GM23338 (cell line): ENCODE results near the gene PRG3. TPM values are rescaled to one million over a fixed set of nuclear protein-coding genes. Genes with fewer than 3 reads are reported as not detected.

Experiments
- ATAC-seq: fragments of 200-7000 bp; cut with Tn5 transposase; 3 replicates; pipeline ENCODE4 v1.9.1; 2020
- DNase-seq: peaks from one replicate; pipeline ENCODE4 v3.0.0-alpha.2; 2015; ENCODE audit warnings: low spot score
- H2AFZ ChIP-seq: fragments of 200-600 bp; sonication (generic); 2 replicates; pipeline ENCODE4 v1.8.0; 2016; ENCODE audit warnings: antibody characterized with exemption, mild to moderate bottlenecking, moderate library complexity
- H3F3A ChIP-seq: fragments of 200-600 bp; sonication (generic); replicated peaks from 2 replicates; pipeline ENCODE4 v1.8.0; 2017; ENCODE audit warnings: antibody characterized with exemption, mixed run types, low read depth
- H3K27ac ChIP-seq: fragments of 200-600 bp; sonication (generic); 2 replicates; pipeline ENCODE4 v1.6.1; 2016; ENCODE audit warnings: low read depth
- H3K27me3 ChIP-seq: fragments of 200-600 bp; sonication (generic); 2 replicates; pipeline ENCODE4 v1.8.0; 2016; ENCODE audit warnings: mild to moderate bottlenecking, mixed run types, moderate library complexity; ENCODE audit not compliant: insufficient read depth
- H3K36me3 ChIP-seq: fragments of 200-600 bp; sonication (generic); 2 replicates; pipeline ENCODE4 v1.8.0; 2016; ENCODE audit warnings: mild to moderate bottlenecking; ENCODE audit not compliant: insufficient read depth
- H3K4me1 ChIP-seq: fragments of 200-600 bp; sonication (generic); 2 replicates; pipeline ENCODE4 v1.8.0; 2016; ENCODE audit warnings: mild to moderate bottlenecking, moderate library complexity; ENCODE audit not compliant: insufficient read depth
- H3K4me2 ChIP-seq: fragments of 200-600 bp; sonication (generic); 2 replicates; pipeline ENCODE4 v1.7.1; 2017; ENCODE audit warnings: mixed run types
- H3K4me3 ChIP-seq: fragments of 200-600 bp; sonication (generic); 2 replicates; pipeline ENCODE4 v1.6.1; 2016; ENCODE audit warnings: mixed run types
- H3K79me2 ChIP-seq: fragments of 200-600 bp; sonication (generic); replicated peaks from 2 replicates; pipeline ENCODE4 v1.8.0; 2017; ENCODE audit warnings: mild to moderate bottlenecking; ENCODE audit not compliant: insufficient read depth
- H3K9me2 ChIP-seq: fragments of 200-600 bp; sonication (generic); 2 replicates; pipeline ENCODE4 v1.8.0; 2017; ENCODE audit not compliant: insufficient read depth
- H4K20me1 ChIP-seq: fragments of 200-600 bp; sonication (generic); replicated peaks from 2 replicates; pipeline ENCODE4 v1.8.0; 2017; ENCODE audit warnings: mild to moderate bottlenecking; ENCODE audit not compliant: insufficient read depth
- H3K27ac Mint-ChIP-seq: 2 replicates; pipeline ENCODE4 v1.8.0; 2020; ENCODE audit warnings: inconsistent platforms, mild to moderate bottlenecking, moderate library complexity, mixed read lengths
- H3K27me3 Mint-ChIP-seq: 3 replicates; pipeline ENCODE4 v1.8.0; 2022; ENCODE audit warnings: low read depth, mild to moderate bottlenecking, moderate library complexity, mixed read lengths, inconsistent platforms; ENCODE audit not compliant: insufficient read depth, poor library complexity
- H3K36me3 Mint-ChIP-seq: 3 replicates; pipeline ENCODE4 v1.8.0; 2021; ENCODE audit warnings: low read depth, mild to moderate bottlenecking, inconsistent platforms, moderate library complexity, mixed read lengths
- H3K4me1 Mint-ChIP-seq: 3 replicates; pipeline ENCODE4 v1.8.0; 2020; ENCODE audit warnings: mild to moderate bottlenecking, inconsistent platforms, mixed read lengths
- H3K4me3 Mint-ChIP-seq: 3 replicates; pipeline ENCODE4 v1.8.0; 2021; ENCODE audit warnings: moderate library complexity, mild to moderate bottlenecking, inconsistent platforms, mixed read lengths
- H3K9me3 Mint-ChIP-seq: 3 replicates; pipeline ENCODE4 v1.8.0; 2020; ENCODE audit warnings: moderate library complexity, mild to moderate bottlenecking, inconsistent platforms, mixed read lengths
- CREB1 ChIP-seq: fragments of 250-450 bp; sonication (Bioruptor Pico); IDR thresholded peaks from 2 replicates; pipeline ENCODE4 v1.5.0; 2020; ENCODE audit warnings: low read depth, mild to moderate bottlenecking, moderate library complexity
- CTCF ChIP-seq, 2 experiments: fragments of 200-600 bp in 1 of 2; sonication (generic) in 1 of 2; conservative IDR thresholded peaks; 2 replicates each; pipeline versions ENCODE4 v1.5.1 to v1.6.1; 2016 to 2017; ENCODE audit warnings: antibody characterized with exemption in 2 of 2, low read depth in 2 of 2, mild to moderate bottlenecking in 2 of 2, moderate library complexity in 1 of 2
- ETS1 ChIP-seq: IDR thresholded peaks from 2 replicates; pipeline ENCODE4 v1.6.1; 2016; ENCODE audit warnings: antibody characterized with exemption
- EZH2 ChIP-seq: fragments of 200-600 bp; sonication (generic); IDR thresholded peaks from one replicate; pipeline ENCODE4 v1.8.0; 2017; ENCODE audit warnings: antibody characterized with exemption, mild to moderate bottlenecking, low read depth; ENCODE audit not compliant: unreplicated experiment
- EZH2phosphoT487 ChIP-seq: fragments of 200-600 bp; sonication (generic); IDR thresholded peaks from one replicate; pipeline ENCODE4 v1.8.1; 2018; ENCODE audit warnings: antibody characterized with exemption; ENCODE audit not compliant: unreplicated experiment
- JUNB ChIP-seq: IDR thresholded peaks from one replicate; pipeline ENCODE4 v1.6.1; 2016; ENCODE audit warnings: antibody characterized with exemption; ENCODE audit not compliant: unreplicated experiment
- NANOG ChIP-seq: IDR thresholded peaks from 2 replicates; pipeline ENCODE4 v1.6.1; 2016; ENCODE audit warnings: antibody characterized with exemption, borderline replicate concordance
- POLR2AphosphoS5 ChIP-seq: IDR thresholded peaks from 2 replicates; pipeline ENCODE4 v1.6.1; 2016; ENCODE audit warnings: antibody characterized with exemption, low read depth
- REST ChIP-seq: IDR thresholded peaks from one replicate; pipeline ENCODE4 v1.6.1; 2018; ENCODE audit warnings: antibody characterized with exemption; ENCODE audit not compliant: unreplicated experiment
- STAT1 ChIP-seq: IDR thresholded peaks from one replicate; pipeline ENCODE4 v1.6.1; 2016; ENCODE audit warnings: antibody characterized with exemption; ENCODE audit not compliant: unreplicated experiment
- ZNF114 ChIP-seq: fragments of 250-450 bp; sonication (Bioruptor Pico); IDR thresholded peaks from 2 replicates; pipeline ENCODE4 v1.5.0; 2020; ENCODE audit warnings: mild to moderate bottlenecking, moderate library complexity
- ZNF331 ChIP-seq: fragments of 250-450 bp; sonication (Bioruptor Pico); IDR thresholded peaks from 2 replicates; pipeline ENCODE4 v1.5.0; 2020; ENCODE audit warnings: low read depth, mild to moderate bottlenecking, moderate library complexity
- ZNF462 ChIP-seq: fragments of 250-450 bp; sonication (Bioruptor Pico); IDR thresholded peaks from 2 replicates; pipeline ENCODE4 v1.5.0; 2020; ENCODE audit warnings: mild to moderate bottlenecking, moderate library complexity
- polyA plus RNA-seq: library from polyadenylated mRNA; unstranded; fragments of >200 nt; fragmentation: Nextera tagmentation; extraction: Ambion mirVana; gene quantifications from 2 replicates; pipeline ENCODE4 v1.2.1, GENCODE V29; 2016
- total RNA-seq: library from RNA; depleted of rRNA; stranded (reverse); fragments of >200 nt; shearing (Covaris generic); gene quantifications from 2 replicates; pipeline ENCODE4 v1.2.3, GENCODE V29; 2014

The PRG3 gene
- total and polyA plus RNA-seq, 2 experiments from 2014 or later, result not detected

- H3K4me1 Mint-ChIP-seq, result peaks cover 10% of the 10 kb centered on the region
- no peaks in the 10 kb centered on the region for H4K20me1 ChIP-seq
- peaks cover 4% of the 10 kb centered on the region for H3K4me1 ChIP-seq
- no peak for TF ChIP-seq NANOG
- TF ChIP-seq ETS1, result no peak
- TF ChIP-seq ZNF114 (CRISPR knock-in tag), result no peak
- TF ChIP-seq EZH2, result no peak
- no peak for TF ChIP-seq ZNF462
- TF ChIP-seq STAT1, result no peak
- no peak for TF ChIP-seq CREB1 (CRISPR knock-in tag)
- no peak for TF ChIP-seq CTCF (conservative IDR thresholded peaks at IDR 0.05; ENCODE audit: low read depth in 2 of 2)
- no peak for TF ChIP-seq EZH2phosphoT487
- TF ChIP-seq POLR2AphosphoS5, result no peak
- no peak for TF ChIP-seq REST
- TF ChIP-seq ZNF331 (CRISPR knock-in tag), result no peak
- no peak for TF ChIP-seq JUNB
- no peak overlapping the region for H3K4me3 Mint-ChIP-seq
- H3K27ac ChIP-seq, result no peak overlapping the region
- no peaks in the 10 kb centered on the region for H3F3A ChIP-seq
- peaks cover 2% of the 10 kb centered on the region for H3K27me3 Mint-ChIP-seq
- H3K36me3 ChIP-seq, result no peaks in the 10 kb centered on the region
- no peaks in the 10 kb centered on the region for H3K79me2 ChIP-seq
- no peaks in the 10 kb centered on the region for H3K9me2 ChIP-seq
- H3K4me2 ChIP-seq, result no peak overlapping the region
- DNase-seq (no peak), ATAC-seq (no peak)
- H3K36me3 Mint-ChIP-seq, result no peaks in the 10 kb centered on the region
- no peak overlapping the region for H3K4me3 ChIP-seq
- H3K27ac Mint-ChIP-seq, result no peak overlapping the region
- no peaks in the 10 kb centered on the region for H3K27me3 ChIP-seq
- no peak overlapping the region for H2AFZ ChIP-seq
- H3K9me3 Mint-ChIP-seq, result no peaks in the 10 kb centered on the region
Measured at GRCh38 chr11:57359896-57360690, 20.9 kb downstream of the PRG3 start.
